LNCAP (cell line): Measurements from ENCODE around the gene GPR15LG.
A peak's percentile ranks its signal among the peaks of the same experiment; 100 is the strongest.

ENCODE experiments used
- CTCF ChIP-seq: fragments of 450-650 bp; IDR thresholded peaks from 2 replicates; pipeline ENCODE4 v1.5.1; 2017; ENCODE audit warnings: mild to moderate bottlenecking

GPR15LG gene

GRCh38 chr10:84147347-84147746, 26.3 kb upstream of the GPR15LG start:
- no peak for TF ChIP-seq CTCF

- peak; percentile 66 for TF ChIP-seq CTCF
These were observed 25.5 kb upstream of the GPR15LG start for GRCh38 chr10:84148006-84148597.

- no peak for TF ChIP-seq CTCF
These were observed 23.7 kb upstream of the GPR15LG start for GRCh38 chr10:84149854-84150253.

GRCh38 chr10:84152769-84153168, 20.8 kb upstream of the GPR15LG start:
- no peak for TF ChIP-seq CTCF

- TF ChIP-seq CTCF, result no peak
These were observed 18.1 kb upstream of the GPR15LG start for GRCh38 chr10:84155521-84155920.

GRCh38 chr10:84156009-84156408, 17.6 kb upstream of the GPR15LG start:
- TF ChIP-seq CTCF, result no peak

GRCh38 chr10:84156768-84157167, 16.8 kb upstream of the GPR15LG start:
- no peak for TF ChIP-seq CTCF

- no peak for TF ChIP-seq CTCF
These were observed 15.5 kb upstream of the GPR15LG start for GRCh38 chr10:84158061-84158460.
